T-helper 17 cell (primary cell): ENCODE measurements around the gene RPS6KA4. TPM values are rescaled to one million over a fixed set of nuclear protein-coding genes. Genes with fewer than 3 reads are reported as not detected.
A peak's percentile ranks its signal among the peaks of the same experiment; 100 is the strongest.

Source experiments
- ATAC-seq: fragments of 150-1000 bp; cut with Tn5 transposase; 2 replicates; pipeline ENCODE4 v1.10.0; 2021; ENCODE audit warnings: mild to moderate bottlenecking, moderate library complexity
- DNase-seq, 3 donors: peaks; one replicate each; pipeline versions ENCODE4 v3.0.0 to v3.0.0-alpha.2; 2020 to 2021
- H3K9me3 ChIP-seq: one replicate; pipeline ENCODE4 v1.7.0; 2013; ENCODE audit warnings: low read length, mild to moderate bottlenecking; ENCODE audit not compliant: control insufficient read depth, poor library complexity, severe bottlenecking
- H3K27ac Mint-ChIP-seq: one replicate; pipeline ENCODE4 v1.8.0; 2022; ENCODE audit warnings: mild to moderate bottlenecking, moderate library complexity, mixed read lengths
- H3K27me3 Mint-ChIP-seq: one replicate; pipeline ENCODE4 v1.8.0; 2022; ENCODE audit warnings: mixed read lengths
- H3K36me3 Mint-ChIP-seq: one replicate; pipeline ENCODE4 v1.8.0; 2022; ENCODE audit warnings: low read depth, mixed read lengths
- H3K4me1 Mint-ChIP-seq: one replicate; pipeline ENCODE4 v1.8.0; 2022; ENCODE audit warnings: mild to moderate bottlenecking, mixed read lengths
- H3K4me3 Mint-ChIP-seq: one replicate; pipeline ENCODE4 v1.8.0; 2022; ENCODE audit warnings: mild to moderate bottlenecking, moderate library complexity, mixed read lengths
- total RNA-seq, 4 donors: library from RNA in 2 of 4; stranded (reverse) in 2 of 4; gene quantifications; one replicate each; pipeline ENCODE4 v1.2.3 and lab custom pipeline; 2022 to 2026

RPS6KA4 gene
- total RNA-seq, 2 donors from 2014 or later: 21.5 to 26.1 TPM

DNA sequence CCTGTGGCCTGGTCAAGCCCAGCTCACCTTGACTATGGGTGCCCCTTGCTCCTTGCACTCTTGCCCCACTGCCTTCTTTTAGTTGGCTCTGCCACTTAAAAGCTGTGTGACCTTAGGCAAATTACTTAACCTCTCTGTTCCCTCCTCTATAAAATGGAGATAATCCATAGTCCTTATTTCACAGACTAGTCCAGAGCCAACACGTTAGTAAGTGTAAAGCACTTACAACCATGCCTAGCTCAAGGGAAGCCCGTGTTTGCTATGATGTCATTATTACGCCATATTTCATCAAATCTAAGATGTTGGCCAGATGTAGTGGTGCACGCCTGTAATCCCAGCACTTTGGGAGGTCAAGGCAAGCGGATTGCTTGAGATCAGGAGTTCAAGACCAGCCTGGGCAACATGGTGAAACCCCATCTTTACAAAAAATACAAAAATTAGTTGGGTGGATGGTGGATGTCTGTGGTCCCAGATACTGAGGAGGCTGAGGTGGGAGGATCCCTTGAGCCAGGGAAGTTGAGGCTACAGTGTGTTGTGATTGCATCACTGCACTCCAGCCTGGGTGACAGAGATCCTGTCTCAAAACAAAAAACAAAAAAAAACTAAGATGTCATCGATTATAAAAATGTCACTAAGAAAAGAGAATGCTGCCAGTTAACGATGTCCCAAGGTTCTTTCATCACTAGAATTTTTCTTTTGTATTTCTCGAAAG is 21.3 kb upstream of the RPS6KA4 start:
- Mint-ChIP-seq H3K27ac (no peak overlapping the region), H3K36me3 (no peaks in the 10 kb centered on the region), H3K27me3 (no peaks in the 10 kb centered on the region), H3K4me3 (peak overlapping the region; percentile 33), H3K4me1 (peaks cover 25% of the 10 kb centered on the region)
- H3K9me3 ChIP-seq: no peaks in the 10 kb centered on the region
- no peak for DNase-seq
- ATAC-seq: no peak

DNA sequence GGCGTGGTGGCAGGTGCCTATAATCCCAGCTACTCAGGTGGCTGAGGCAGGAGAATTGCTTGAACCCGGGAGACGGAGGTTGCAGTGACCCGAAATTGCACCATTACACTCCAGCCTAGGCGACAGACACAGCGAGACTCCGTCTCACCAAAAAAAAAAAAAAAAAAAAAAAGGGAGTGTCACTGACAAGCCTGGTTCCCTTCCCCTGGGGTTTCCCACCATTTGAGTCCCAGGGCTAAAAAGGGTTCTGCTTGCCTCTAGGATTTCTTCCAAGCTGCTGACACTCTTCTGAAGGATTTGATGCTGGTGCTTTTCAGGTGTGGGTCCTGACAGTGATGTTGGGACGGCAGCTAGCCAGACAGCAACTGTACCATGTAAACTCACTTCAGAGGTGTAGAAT is 20.2 kb upstream of the RPS6KA4 start:
- no peaks in the 10 kb centered on the region for H3K9me3 ChIP-seq
- no peak for ATAC-seq
- Mint-ChIP-seq H3K27ac (peak overlapping the region; percentile 98), H3K4me3 (no peak overlapping the region), H3K27me3 (no peaks in the 10 kb centered on the region), H3K4me1 (peaks cover 27% of the 10 kb centered on the region), H3K36me3 (no peaks in the 10 kb centered on the region)
- no peak for DNase-seq

DNA sequence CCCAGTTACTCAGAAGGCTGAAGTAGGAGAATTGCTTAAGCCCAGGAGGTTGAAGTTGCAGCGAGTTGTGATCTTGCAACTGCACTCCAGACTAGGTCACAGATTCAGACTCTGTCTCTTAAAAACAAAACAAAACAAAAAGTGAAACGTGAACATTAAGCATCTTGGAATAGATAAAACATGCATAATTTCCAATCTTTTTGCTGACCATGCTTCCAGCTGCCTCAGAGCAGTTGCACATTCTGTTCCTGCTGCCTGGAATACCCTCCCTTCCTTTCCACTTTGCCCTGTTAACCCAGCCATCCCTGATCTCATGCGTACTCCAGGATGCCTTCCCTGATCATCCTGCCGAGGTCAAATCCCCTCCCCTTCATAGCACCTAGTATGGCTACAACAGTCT is 19.7 kb upstream of the RPS6KA4 start:
- Mint-ChIP-seq H3K27ac (peak overlapping the region; percentile 98), H3K27me3 (no peaks in the 10 kb centered on the region), H3K4me3 (peak overlapping the region; percentile 95), H3K4me1 (peaks cover 27% of the 10 kb centered on the region), H3K36me3 (no peaks in the 10 kb centered on the region)
- H3K9me3 ChIP-seq: no peaks in the 10 kb centered on the region
- ATAC-seq (no peak), DNase-seq (no peak)

DNA sequence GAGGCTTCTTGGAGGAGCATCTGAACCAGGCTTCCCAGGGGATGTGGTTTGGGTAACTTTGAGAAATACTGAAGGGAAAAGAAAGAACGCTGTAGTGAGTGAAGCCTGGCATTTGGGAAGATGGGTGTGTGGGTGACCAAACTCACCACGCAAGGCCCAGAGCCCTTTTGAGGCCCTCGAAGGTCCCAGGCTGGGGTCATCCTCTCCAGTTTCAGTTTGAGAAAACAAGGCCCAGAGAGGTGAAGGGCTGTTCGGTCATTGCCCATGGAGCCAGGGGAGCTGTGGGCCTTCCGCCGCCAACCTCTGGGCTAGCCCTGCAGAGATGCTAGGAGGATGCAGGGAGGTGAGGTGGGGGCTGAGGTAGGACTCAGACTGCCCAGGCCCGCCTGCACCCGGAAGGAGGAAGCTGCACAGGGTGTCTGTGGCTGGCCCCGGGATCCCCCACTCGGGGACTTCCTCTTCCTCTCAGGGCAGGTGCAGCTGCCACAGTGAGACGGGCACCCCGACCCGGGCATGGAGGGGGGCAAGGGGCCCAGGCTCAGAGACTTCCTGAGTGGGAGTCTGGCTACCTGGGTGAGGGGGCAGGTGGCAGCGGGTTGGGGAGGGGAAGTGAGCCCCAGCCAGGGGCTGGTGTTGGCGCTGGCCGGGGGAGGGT is 19.1 kb upstream of the RPS6KA4 start, which contains the start of gene CCDC88B:
TSS of gene CCDC88B (plus strand) at position 451 of the 655 bp plus-strand sequence. CDS start at position 514, 63 bp downstream.
- peak; percentile 81 to 85 (median 83) for DNase-seq
- Mint-ChIP-seq H3K36me3 (no peaks in the 10 kb centered on the region), H3K4me3 (peak within 1 kb of the TSS; percentile 95), H3K27ac (peak within 1 kb of the TSS; percentile 98), H3K4me1 (peaks cover 27% of the 10 kb centered on the region), H3K27me3 (no peaks in the 10 kb centered on the region)
- ATAC-seq: peak; percentile 93
- no peaks in the 10 kb centered on the region for H3K9me3 ChIP-seq

DNA sequence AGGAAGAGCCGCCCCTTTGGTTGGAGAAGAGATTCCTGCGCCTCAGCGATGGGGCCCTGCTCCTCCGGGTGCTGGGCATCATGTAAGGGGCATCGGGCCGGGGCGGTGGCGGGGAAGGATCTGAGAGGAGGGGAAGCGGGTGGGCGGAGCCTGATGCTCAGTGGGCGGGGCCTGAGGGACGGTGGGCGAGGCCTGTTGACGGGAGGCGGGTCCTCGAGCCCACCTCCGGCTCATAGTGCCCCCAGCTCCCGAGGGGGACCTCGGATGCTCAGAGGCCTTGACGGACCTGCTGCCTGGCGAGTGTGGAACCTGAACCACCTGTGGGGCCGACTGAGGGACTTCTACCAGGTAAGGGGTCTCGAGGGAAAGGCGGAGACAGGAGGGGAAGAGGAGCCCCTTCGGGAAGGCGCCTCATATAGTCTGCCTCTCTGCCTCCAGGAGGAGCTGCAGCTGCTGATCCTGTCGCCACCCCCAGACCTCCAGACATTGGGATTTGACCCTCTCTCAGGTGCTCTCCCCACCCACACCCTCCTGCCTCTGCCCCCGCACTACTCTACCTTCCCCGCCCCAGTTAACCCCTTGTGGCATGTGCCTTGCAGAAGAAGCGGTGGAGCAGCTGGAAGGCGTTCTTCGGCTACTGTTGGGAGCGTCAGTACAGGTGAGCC is 18.2 kb upstream of the RPS6KA4 start:
- H3K4me1 Mint-ChIP-seq: peaks cover 29% of the 10 kb centered on the region
- DNase-seq: peak; percentile 67 to 69 (median 68)
- peak overlapping the region; percentile 98 for H3K27ac Mint-ChIP-seq

DNA sequence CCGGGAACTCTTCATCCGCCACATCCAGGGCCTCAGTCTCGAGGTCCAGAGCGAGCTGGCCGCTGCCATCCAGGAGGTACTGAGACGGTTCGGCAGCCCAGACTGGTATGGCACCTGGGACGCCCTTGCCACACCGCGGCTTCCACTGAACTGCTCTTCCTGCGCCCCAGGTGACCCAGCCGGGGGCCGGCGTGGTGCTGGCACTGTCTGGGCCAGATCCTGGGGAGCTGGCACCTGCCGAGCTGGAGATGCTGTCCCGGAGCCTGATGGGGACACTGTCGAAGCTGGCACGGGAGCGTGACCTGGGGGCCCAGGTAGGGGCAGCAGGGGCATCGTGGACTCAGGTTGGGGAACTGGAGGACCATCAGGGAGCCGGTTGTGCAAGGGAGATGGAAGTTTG is 17.5 kb upstream of the RPS6KA4 start:
- H3K27ac Mint-ChIP-seq: peak overlapping the region; percentile 98
- H3K4me3 Mint-ChIP-seq: peak overlapping the region; percentile 95
- no peak for DNase-seq
- H3K4me1 Mint-ChIP-seq: peaks cover 29% of the 10 kb centered on the region
- peaks cover 3% of the 10 kb centered on the region for H3K36me3 Mint-ChIP-seq
- H3K27me3 Mint-ChIP-seq: no peaks in the 10 kb centered on the region
- ATAC-seq: no peak
- no peaks in the 10 kb centered on the region for H3K9me3 ChIP-seq

More for the DNA sequence above, 18.2 kb upstream of the RPS6KA4 start:
- ATAC-seq: peak; percentile 47
- Mint-ChIP-seq H3K4me3 (peak overlapping the region; percentile 95), H3K27me3 (no peaks in the 10 kb centered on the region), H3K36me3 (peaks cover 3% of the 10 kb centered on the region)
- no peaks in the 10 kb centered on the region for H3K9me3 ChIP-seq

DNA sequence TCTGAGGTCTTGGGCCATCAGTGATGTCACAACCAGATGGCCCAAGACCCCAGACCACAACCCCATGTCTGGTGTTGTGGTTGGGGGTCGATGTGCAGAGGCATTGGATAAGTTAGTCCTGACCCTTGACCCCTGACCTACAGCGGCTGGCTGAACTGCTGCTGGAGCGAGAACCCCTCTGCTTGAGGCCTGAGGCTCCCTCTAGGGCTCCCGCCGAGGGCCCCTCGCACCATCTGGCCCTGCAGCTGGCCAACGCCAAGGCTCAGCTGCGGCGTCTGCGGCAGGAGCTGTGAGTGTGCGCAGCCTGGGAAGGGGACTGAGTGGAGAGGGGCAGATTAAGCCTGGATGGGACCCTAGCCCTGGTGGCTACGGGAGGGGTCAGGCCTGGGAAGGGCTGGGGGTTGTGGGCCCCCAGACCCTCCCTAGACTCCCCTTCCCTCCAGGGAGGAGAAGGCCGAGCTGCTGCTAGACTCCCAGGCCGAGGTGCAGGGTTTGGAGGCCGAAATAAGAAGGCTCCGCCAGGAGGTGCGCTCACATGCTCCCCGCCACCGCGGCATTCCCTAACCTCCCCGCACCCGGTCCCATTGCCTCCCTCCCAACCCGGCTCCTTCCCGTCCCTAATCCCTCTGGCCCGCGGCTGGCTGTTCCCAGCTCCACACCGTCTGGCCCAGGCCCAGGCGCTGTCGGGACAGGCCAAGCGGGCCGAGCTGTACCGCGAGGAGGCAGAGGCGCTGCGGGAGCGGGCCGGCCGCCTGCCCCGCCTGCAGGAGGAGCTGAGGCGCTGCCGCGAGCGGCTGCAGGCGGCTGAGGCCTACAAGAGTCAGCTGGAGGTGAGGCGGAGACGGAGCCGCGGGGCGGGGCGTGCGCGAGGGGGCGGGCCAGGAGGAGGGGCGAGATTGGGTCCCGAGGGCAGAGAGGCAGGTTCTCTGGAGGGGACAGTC is 16.8 kb upstream of the RPS6KA4 start:
- no peaks in the 10 kb centered on the region for H3K9me3 ChIP-seq
- Mint-ChIP-seq H3K27me3 (no peaks in the 10 kb centered on the region), H3K36me3 (peaks cover 3% of the 10 kb centered on the region), H3K4me1 (peaks cover 27% of the 10 kb centered on the region), H3K4me3 (peak overlapping the region; percentile 95), H3K27ac (peak overlapping the region; percentile 98)
- DNase-seq (peak; percentile 83 to 89 (median 88)), ATAC-seq (peak; percentile 69)

DNA sequence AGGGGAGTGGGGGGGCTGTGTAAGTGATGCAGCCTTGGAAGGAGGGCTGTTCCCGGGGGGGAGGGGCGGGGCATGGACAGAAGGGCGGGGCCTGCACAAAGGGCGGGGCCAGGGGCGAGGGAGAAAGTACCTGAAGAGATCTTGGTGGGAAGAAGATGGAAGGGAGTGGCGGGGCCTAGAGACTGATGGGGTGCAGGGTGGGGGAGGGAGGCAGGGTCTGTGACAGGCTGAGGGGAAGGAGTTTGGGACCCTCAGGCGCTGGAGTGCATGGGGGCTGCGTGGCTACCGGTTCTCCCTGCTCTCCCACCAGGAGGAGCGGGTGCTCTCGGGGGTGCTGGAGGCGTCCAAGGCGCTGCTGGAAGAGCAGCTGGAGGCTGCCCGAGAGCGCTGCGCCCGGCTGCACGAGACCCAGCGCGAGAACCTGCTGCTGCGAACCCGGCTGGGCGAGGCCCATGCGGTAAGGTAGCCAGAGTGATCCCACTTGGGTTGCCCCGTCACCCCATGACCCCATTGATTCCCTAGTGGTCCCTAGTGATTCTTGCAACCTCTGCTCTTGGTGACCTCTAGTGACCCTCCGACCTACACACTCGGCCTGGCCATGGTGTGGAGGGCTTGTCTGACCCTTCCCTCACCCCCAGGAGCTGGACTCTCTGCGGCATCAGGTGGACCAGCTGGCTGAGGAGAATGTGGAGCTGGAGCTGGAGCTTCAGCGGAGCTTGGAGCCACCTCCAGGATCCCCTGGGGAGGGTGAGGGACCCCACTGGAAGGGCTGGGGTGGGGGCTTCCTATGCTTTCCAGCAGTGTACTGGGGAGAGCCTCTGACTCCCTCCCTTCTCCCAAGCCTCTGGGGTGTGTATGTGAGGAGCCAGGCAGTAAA is 15.9 kb upstream of the RPS6KA4 start:
- ATAC-seq (no peak), DNase-seq (no peak)
- H3K27me3 Mint-ChIP-seq: no peaks in the 10 kb centered on the region
- no peak overlapping the region for H3K27ac Mint-ChIP-seq
- peaks cover 29% of the 10 kb centered on the region for H3K4me1 Mint-ChIP-seq
- no peaks in the 10 kb centered on the region for H3K9me3 ChIP-seq
- H3K4me3 Mint-ChIP-seq: peak overlapping the region; percentile 68
- H3K36me3 Mint-ChIP-seq: peaks cover 3% of the 10 kb centered on the region

DNA sequence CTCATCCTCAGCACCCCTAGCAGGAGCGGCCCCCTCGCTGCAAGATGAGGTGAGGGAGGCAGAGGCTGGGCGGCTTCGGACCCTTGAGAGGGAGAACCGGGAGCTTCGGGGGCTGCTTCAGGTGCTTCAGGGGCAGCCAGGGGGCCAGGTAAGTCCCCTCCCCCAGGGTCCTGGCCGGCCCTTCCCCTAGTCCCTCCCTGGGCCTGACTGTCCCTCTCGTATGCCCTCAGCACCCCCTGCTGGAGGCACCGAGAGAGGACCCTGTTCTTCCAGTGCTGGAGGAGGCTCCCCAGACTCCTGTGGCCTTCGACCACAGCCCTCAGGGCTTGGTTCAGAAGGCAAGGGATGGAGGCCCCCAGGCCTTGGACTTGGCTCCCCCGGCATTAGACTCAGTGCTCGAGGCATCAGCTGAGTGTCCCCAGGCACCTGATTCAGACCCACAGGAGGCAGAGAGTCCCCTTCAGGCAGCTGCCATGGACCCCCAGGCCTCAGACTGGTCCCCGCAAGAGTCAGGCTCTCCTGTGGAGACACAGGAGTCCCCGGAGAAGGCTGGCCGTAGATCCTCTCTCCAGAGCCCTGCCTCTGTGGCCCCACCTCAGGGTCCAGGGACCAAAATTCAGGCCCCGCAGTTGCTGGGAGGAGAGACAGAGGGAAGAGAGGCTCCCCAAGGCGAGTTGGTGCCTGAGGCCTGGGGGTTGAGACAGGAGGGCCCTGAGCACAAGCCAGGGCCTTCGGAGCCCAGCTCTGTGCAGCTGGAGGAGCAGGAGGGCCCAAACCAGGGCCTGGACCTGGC is 15.0 kb upstream of the RPS6KA4 start:
- peaks cover 28% of the 10 kb centered on the region for H3K4me1 Mint-ChIP-seq
- no peak for ATAC-seq
- H3K36me3 Mint-ChIP-seq: peaks cover 3% of the 10 kb centered on the region
- H3K27ac Mint-ChIP-seq: peak overlapping the region; percentile 43
- no peaks in the 10 kb centered on the region for H3K9me3 ChIP-seq
- no peak for DNase-seq
- H3K4me3 Mint-ChIP-seq: no peak overlapping the region
- H3K27me3 Mint-ChIP-seq: no peaks in the 10 kb centered on the region

DNA sequence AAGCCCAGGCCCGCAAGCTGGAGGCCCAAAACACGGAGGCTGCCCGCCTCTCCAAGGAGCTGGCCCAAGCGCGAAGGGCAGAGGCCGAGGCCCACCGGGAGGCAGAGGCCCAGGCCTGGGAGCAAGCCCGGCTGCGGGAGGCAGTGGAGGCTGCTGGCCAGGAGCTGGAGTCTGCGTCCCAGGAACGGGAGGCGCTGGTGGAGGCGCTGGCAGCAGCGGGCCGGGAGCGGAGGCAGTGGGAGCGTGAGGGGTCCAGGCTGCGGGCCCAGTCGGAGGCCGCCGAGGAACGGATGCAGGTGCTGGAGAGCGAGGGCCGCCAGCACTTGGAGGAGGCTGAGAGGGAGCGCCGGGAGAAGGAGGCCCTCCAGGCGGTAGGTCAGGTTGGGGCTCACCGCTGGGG is 14.2 kb upstream of the RPS6KA4 start:
- Mint-ChIP-seq H3K27ac (peak overlapping the region; percentile 43), H3K27me3 (no peaks in the 10 kb centered on the region), H3K4me1 (peaks cover 20% of the 10 kb centered on the region), H3K4me3 (no peak overlapping the region), H3K36me3 (peaks cover 3% of the 10 kb centered on the region)
- no peak for DNase-seq
- no peaks in the 10 kb centered on the region for H3K9me3 ChIP-seq
- no peak for ATAC-seq

DNA sequence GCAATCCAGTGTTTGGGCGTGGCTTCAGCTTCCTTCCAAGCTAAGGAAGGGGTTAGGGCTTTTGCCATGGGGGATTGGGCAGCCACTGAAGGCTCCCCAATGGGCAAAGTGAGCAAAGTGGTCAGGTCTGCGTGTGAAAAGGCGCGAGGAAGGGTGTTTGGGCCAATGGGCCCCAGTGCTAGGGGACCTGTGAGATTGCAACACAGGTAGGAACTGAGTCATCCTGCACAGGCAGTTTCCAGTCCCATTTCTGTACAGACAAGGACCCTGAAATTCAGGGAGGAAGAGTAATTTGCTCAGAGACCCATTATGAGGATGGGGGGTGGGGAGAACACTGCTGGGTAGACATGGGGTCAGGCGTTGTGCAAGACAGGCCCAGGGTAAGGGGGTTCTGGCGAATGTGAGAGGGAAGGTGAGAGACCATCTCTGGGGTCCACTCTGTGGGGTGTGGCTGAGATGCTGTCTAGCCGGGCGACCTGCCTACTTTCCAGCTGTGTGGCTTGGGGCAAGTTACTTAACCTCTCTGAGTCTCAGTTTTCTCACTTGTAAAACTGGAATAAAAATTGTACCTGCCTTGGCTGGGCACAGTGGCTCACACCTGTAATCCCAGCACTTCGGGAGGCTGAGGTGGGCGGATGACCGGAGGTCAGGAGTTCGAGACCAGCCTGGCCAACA is 11.6 kb upstream of the RPS6KA4 start:
- ATAC-seq: no peak
- DNase-seq: no peak
- Mint-ChIP-seq H3K36me3 (peaks cover 3% of the 10 kb centered on the region), H3K27me3 (no peaks in the 10 kb centered on the region), H3K27ac (peak overlapping the region; percentile 19), H3K4me3 (no peak overlapping the region), H3K4me1 (peaks cover 16% of the 10 kb centered on the region)
- H3K9me3 ChIP-seq: no peaks in the 10 kb centered on the region
